HG02642 (cell line): ENCODE data around the gene G6PC3.
A peak's percentile ranks its signal among the peaks of the same experiment; 100 is the strongest.

ENCODE experiments used
- ATAC-seq: cut with Tn5 transposase; IDR thresholded peaks from one replicate; pipeline ENCODE4 v1.9.1; 2021; ENCODE audit warnings: mild to moderate bottlenecking; ENCODE audit not compliant: unreplicated experiment, poor library complexity

Gene G6PC3

GRCh38 chr17:44102849-44103622, 32.5 kb downstream of the G6PC3 start:
- no peak for ATAC-seq

- no peak for ATAC-seq
Observed at GRCh38 chr17:44105483-44105882, 34.9 kb downstream of the G6PC3 start.

- no peak for ATAC-seq
Observed at GRCh38 chr17:44105941-44106340, 35.4 kb downstream of the G6PC3 start.

GRCh38 chr17:44106801-44107200, 36.3 kb downstream of the G6PC3 start:
- no peak for ATAC-seq

GRCh38 chr17:44108440-44109311, 38.1 kb downstream of the G6PC3 start:
- no peak for ATAC-seq

- ATAC-seq, result no peak
Observed at GRCh38 chr17:44109312-44109630, 38.7 kb downstream of the G6PC3 start.

GRCh38 chr17:44110011-44110686, 39.6 kb downstream of the G6PC3 start:
- no peak for ATAC-seq

GRCh38 chr17:44110823-44111633, 40.5 kb downstream of the G6PC3 start:
- ATAC-seq, result peak; percentile 67

GRCh38 chr17:44111777-44112176, 41.2 kb downstream of the G6PC3 start:
- ATAC-seq, result no peak

- no peak for ATAC-seq
Observed at GRCh38 chr17:44112284-44113280, 42.0 kb downstream of the G6PC3 start.

- ATAC-seq, result no peak
Observed at GRCh38 chr17:44113382-44113781, 42.8 kb downstream of the G6PC3 start.

GRCh38 chr17:44113868-44114840, 43.6 kb downstream of the G6PC3 start:
- no peak for ATAC-seq

- ATAC-seq, result no peak
Observed at GRCh38 chr17:44115585-44116415, 45.3 kb downstream of the G6PC3 start.

- ATAC-seq, result no peak
Observed at GRCh38 chr17:44117351-44117750, 46.8 kb downstream of the G6PC3 start.

- ATAC-seq, result no peak
Observed at GRCh38 chr17:44118427-44119050, 48.0 kb downstream of the G6PC3 start.

GRCh38 chr17:44119062-44119461, 48.5 kb downstream of the G6PC3 start:
- no peak for ATAC-seq

GRCh38 chr17:44119798-44120197, 49.3 kb downstream of the G6PC3 start:
- ATAC-seq, result no peak
